ENCODE data around the gene CDHR2. TPM values are rescaled to one million over a fixed set of nuclear protein-coding genes. Genes with fewer than 3 reads are reported as not detected.

Gene CDHR2
- total RNA-seq, 1 donor from 2014 or later = not detected

DNA sequence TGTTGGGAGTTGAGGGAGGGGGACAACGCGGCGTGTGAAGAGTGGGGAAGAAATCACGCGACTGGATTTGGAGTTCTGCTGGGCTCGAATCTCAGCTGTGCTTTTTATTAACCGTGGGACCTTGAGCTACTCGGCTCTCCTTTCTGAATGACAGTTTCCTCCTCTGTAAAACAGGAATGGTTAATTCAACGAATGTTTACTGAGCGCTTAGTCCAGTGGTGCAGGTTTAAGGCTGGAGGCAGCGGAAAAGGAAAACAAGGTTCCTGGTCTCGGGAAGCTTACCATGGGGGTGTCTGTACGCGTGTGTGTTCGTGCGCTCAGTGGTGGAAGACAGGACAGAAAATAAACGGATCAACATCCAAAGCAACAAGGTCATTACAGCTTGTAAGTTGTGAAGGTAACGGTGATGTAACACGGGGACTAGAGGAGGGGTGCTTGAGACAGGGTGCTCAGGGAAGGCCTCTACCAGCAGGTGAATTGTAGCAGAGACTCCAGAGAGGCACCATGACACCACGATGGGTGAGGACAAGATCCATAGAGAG lies 81.6 kb downstream of the CDHR2 start:
- H3K36me3 ChIP-seq = no peaks in the 10 kb centered on the region
- no peaks in the 10 kb centered on the region for H3K27me3 ChIP-seq
- intact Hi-C loops (cut with DNase I) = no loop called here
- H3K4me1 ChIP-seq = peaks cover 14% of the 10 kb centered on the region
- H3K4me3 ChIP-seq = peak overlapping the region; percentile 30 to 55
- no peak for DNase-seq (ENCODE audit: extremely low spot score in 2 of 2)
- no peak for TF ChIP-seq POLR2A (IDR thresholded peaks at IDR 0.05)
- TF ChIP-seq POLR2AphosphoS5 (IDR thresholded peaks at IDR 0.05; ENCODE audit: insufficient read depth in 1 of 2, low read depth in 1 of 2) = no peak
- TF ChIP-seq, protein P1, sequence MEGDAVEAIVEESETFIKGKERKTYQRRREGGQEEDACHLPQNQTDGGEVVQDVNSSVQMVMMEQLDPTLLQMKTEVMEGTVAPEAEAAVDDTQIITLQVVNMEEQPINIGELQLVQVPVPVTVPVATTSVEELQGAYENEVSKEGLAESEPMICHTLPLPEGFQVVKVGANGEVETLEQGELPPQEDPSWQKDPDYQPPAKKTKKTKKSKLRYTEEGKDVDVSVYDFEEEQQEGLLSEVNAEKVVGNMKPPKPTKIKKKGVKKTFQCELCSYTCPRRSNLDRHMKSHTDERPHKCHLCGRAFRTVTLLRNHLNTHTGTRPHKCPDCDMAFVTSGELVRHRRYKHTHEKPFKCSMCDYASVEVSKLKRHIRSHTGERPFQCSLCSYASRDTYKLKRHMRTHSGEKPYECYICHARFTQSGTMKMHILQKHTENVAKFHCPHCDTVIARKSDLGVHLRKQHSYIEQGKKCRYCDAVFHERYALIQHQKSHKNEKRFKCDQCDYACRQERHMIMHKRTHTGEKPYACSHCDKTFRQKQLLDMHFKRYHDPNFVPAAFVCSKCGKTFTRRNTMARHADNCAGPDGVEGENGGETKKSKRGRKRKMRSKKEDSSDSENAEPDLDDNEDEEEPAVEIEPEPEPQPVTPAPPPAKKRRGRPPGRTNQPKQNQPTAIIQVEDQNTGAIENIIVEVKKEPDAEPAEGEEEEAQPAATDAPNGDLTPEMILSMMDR (IDR thresholded peaks at IDR 0.05) = no peak
- H3K9me3 ChIP-seq = no peaks in the 10 kb centered on the region
- no peak overlapping the region for H3K27ac ChIP-seq

DNA sequence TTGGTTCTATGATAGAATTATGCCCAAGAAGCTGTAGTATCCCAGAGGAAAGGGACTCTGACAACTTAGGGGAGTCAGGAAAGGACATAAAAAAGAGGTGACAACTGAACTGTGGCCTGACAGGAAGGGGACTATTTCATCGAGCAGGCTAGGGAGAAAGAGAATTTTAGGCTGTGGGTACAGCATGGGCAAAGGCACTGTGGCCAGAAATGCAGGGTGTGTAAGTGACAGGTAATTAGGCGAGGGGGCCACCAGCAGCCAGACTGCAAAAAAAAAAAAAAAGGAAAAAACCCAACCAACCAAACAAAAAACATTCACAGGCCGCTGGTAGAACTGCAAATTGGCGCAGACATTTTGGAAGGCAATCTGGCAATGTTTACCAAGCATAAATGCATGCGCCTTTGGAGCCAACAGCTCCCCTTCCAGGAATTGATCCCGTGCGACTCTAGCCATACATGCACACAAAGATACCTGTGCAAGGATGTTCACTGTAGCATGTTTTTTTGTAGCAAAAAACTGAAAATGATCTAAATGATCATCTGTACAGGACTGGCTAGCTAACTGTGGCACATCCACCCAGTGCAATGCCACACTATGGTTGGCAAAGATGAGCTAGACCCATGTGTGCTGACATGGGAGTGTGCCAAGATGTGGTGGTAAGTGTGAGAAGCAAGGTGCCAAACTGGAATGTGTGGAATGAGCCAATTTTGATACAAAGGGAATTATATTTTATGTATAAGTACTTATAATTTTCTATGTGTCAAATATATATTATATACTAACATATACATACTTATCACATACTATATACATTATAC lies 82.5 kb downstream of the CDHR2 start:
- DNase-seq (ENCODE audit: extremely low spot score in 2 of 2) = no peak
- TF ChIP-seq POLR2AphosphoS5 (IDR thresholded peaks at IDR 0.05; ENCODE audit: insufficient read depth in 1 of 2, low read depth in 1 of 2) (no peak), POLR2A (IDR thresholded peaks at IDR 0.05) (no peak)
- TF ChIP-seq, protein P1 (IDR thresholded peaks at IDR 0.05) = no peak
- intact Hi-C loops (cut with DNase I) = no loop called here
- Histone ChIP-seq H3K4me3 (no peak overlapping the region), H3K9me3 (no peaks in the 10 kb centered on the region), H3K36me3 (no peaks in the 10 kb centered on the region), H3K27ac (no peak overlapping the region), H3K4me1 (peaks cover 14% of the 10 kb centered on the region), H3K27me3 (no peaks in the 10 kb centered on the region)

DNA sequence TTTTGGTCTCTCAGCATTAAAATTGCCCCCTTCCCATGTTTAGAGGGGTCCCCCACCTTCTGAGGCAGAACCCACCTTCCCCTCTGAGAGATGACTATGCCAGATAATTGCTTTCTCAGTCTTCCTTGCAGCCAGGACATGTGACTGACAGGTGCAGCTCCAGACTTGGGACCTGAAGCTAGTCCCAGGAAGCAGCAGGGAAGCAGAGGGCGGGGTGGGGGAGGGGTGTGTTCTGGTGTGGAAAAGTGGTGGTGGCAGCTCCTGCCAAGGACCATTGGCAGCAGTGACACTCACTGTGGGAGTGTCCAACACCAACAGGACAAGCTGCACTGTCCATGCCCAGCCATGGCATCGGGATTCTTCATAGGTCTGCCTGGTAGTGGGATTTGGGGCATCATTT lies 83.6 kb downstream of the CDHR2 start:
- peaks cover 14% of the 10 kb centered on the region for H3K4me1 ChIP-seq
- H3K4me3 ChIP-seq = no peak overlapping the region
- H3K9me3 ChIP-seq = no peaks in the 10 kb centered on the region
- no peak overlapping the region for H3K27ac ChIP-seq
- intact Hi-C loops (cut with DNase I) = no loop called here
- TF ChIP-seq POLR2AphosphoS5 (IDR thresholded peaks at IDR 0.05; ENCODE audit: insufficient read depth in 1 of 2, low read depth in 1 of 2) = no peak
- TF ChIP-seq, protein P1 (IDR thresholded peaks at IDR 0.05) = no peak
- TF ChIP-seq POLR2A (IDR thresholded peaks at IDR 0.05) = no peak
- no peaks in the 10 kb centered on the region for H3K36me3 ChIP-seq
- H3K27me3 ChIP-seq = no peaks in the 10 kb centered on the region
- no peak for DNase-seq (ENCODE audit: extremely low spot score in 2 of 2)

DNA sequence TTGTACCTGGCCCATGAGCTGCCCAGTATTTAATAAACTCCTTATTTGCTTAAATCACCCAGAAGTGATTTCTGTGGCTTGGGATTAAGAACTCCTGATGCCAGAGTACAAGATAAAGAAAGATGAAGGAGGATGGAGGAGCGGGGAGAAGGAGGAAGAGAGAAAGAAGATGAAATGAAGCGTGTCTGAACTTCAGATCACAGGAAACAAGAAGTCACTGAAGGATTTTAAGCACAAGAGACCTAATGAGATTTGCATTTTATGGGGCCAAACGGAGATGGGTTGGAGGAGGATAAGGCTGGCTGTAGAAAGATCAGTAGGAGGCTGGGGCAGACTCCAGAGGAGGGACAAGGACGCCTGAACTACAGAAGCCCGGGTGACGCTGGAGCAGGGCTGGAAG lies 84.5 kb downstream of the CDHR2 start:
- Histone ChIP-seq H3K4me3 (no peak overlapping the region), H3K27me3 (no peaks in the 10 kb centered on the region), H3K4me1 (peaks cover 14% of the 10 kb centered on the region), H3K27ac (no peak overlapping the region), H3K36me3 (no peaks in the 10 kb centered on the region), H3K9me3 (no peaks in the 10 kb centered on the region)
- TF ChIP-seq POLR2A (IDR thresholded peaks at IDR 0.05) = no peak
- TF ChIP-seq, protein P1 (IDR thresholded peaks at IDR 0.05) = no peak
- TF ChIP-seq POLR2AphosphoS5 (IDR thresholded peaks at IDR 0.05; ENCODE audit: insufficient read depth in 1 of 2, low read depth in 1 of 2) = no peak
- intact Hi-C loops (cut with DNase I) = no loop called here
- DNase-seq (ENCODE audit: extremely low spot score in 2 of 2) = no peak

DNA sequence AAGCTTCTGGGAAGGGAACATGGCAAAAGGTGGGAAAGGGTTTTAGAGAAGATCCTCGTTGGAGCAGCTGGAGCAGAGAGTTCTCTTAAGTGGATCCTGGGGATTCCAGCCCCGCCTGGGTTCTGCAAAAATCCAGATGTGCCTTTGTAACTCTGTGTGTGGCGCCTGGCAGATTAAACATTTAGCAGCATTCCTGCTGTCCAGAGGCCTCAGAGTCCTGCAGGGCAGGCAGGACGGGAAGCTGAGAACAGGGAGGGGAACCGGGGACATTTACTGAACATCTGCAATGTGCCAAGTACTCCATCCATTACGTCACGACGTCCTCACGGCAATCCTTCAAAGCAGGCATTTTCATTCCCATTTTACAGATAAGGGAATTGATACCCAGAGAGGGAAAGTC lies 87.3 kb downstream of the CDHR2 start:
- TF ChIP-seq, protein P1 (IDR thresholded peaks at IDR 0.05) = no peak
- no peak for TF ChIP-seq POLR2AphosphoS5 (IDR thresholded peaks at IDR 0.05; ENCODE audit: insufficient read depth in 1 of 2, low read depth in 1 of 2)
- TF ChIP-seq POLR2A (IDR thresholded peaks at IDR 0.05) = no peak
- intact Hi-C loops (cut with DNase I) = no loop called here

More for the DNA sequence above, 87.3 kb downstream of the CDHR2 start:
- DNase-seq (ENCODE audit: extremely low spot score in 2 of 2) = no peak
- H3K36me3 ChIP-seq = no peaks in the 10 kb centered on the region
- H3K27me3 ChIP-seq = no peaks in the 10 kb centered on the region
- no peak overlapping the region for H3K27ac ChIP-seq
- no peaks in the 10 kb centered on the region for H3K4me1 ChIP-seq
- no peaks in the 10 kb centered on the region for H3K9me3 ChIP-seq
- no peak overlapping the region for H3K4me3 ChIP-seq
